ENCODE results near the gene UBE2R2.
"Not testable (repeated sequence)": the region's sequence is repeated elsewhere in the genome, so short reads cannot be mapped to it uniquely, and the experiment has no call there.

The UBE2R2 gene

GRCh38 chr9:33816327-33817252 is at the start of gene UBE2R2:
Gene UBE2R2 (plus strand): TSS chr9:33817160. CDS start chr9:33817758, 598 bp downstream.
- peak within 1 kb of the TSS; percentile 97 for H3K4me3 ChIP-seq
- DNase-seq (ENCODE audit: low spot score) = peak; percentile 95
- TF ChIP-seq CTCF (IDR thresholded peaks at IDR 0.05) = no peak
- peak within 1 kb of the TSS; percentile 94 to 98 for H3K27ac ChIP-seq

- not testable (repeated sequence) for DNase-seq (ENCODE audit: low spot score)
These were observed 46.6 kb upstream of the UBE2R2 start for GRCh38 chr9:33770156-33770880.

GRCh38 chr9:33773135-33773534 is 43.8 kb upstream of the UBE2R2 start:
- not testable (repeated sequence) for H3K27ac ChIP-seq; H3K4me3 ChIP-seq; DNase-seq (ENCODE audit: low spot score)

More at GRCh38 chr9:33770156-33770880, 46.6 kb upstream of the UBE2R2 start:
- not testable (repeated sequence) for H3K27ac ChIP-seq, H3K4me3 ChIP-seq

GRCh38 chr9:33774074-33774659 is 42.8 kb upstream of the UBE2R2 start:
- H3K27ac ChIP-seq; DNase-seq (ENCODE audit: low spot score); H3K4me3 ChIP-seq: not testable (repeated sequence)

- Histone ChIP-seq H3K4me3 (no peak overlapping the region), H3K27ac (no peak overlapping the region)
- no peak for DNase-seq (ENCODE audit: low spot score)
- no peak for TF ChIP-seq CTCF (IDR thresholded peaks at IDR 0.05)
These were observed 40.4 kb upstream of the UBE2R2 start for GRCh38 chr9:33776578-33776977.

GRCh38 chr9:33778700-33779351 is 38.1 kb upstream of the UBE2R2 start:
- no peak for DNase-seq (ENCODE audit: low spot score)
- Histone ChIP-seq H3K4me3 (no peak overlapping the region), H3K27ac (no peak overlapping the region)
- peak; percentile 69 for TF ChIP-seq CTCF (IDR thresholded peaks at IDR 0.05)

- no peak overlapping the region for H3K4me3 ChIP-seq
- DNase-seq (ENCODE audit: low spot score) = no peak
- H3K27ac ChIP-seq = no peak overlapping the region
- no peak for TF ChIP-seq CTCF (IDR thresholded peaks at IDR 0.05)
These were observed 36.7 kb upstream of the UBE2R2 start for GRCh38 chr9:33780276-33780675.

- Histone ChIP-seq H3K27ac (no peak overlapping the region), H3K4me3 (no peak overlapping the region)
- no peak for TF ChIP-seq CTCF (IDR thresholded peaks at IDR 0.05)
- no peak for DNase-seq (ENCODE audit: low spot score)
These were observed 35.2 kb upstream of the UBE2R2 start for GRCh38 chr9:33781736-33782135.

All from coronary artery (tissue), 2 donors.